ENCODE data around the gene DMRTB1. TPM values are rescaled to one million over a fixed set of nuclear protein-coding genes. Genes with fewer than 3 reads are reported as not detected.

The DMRTB1 gene
- total RNA-seq, 4 donors from 2014 or later: not detected

DNA sequence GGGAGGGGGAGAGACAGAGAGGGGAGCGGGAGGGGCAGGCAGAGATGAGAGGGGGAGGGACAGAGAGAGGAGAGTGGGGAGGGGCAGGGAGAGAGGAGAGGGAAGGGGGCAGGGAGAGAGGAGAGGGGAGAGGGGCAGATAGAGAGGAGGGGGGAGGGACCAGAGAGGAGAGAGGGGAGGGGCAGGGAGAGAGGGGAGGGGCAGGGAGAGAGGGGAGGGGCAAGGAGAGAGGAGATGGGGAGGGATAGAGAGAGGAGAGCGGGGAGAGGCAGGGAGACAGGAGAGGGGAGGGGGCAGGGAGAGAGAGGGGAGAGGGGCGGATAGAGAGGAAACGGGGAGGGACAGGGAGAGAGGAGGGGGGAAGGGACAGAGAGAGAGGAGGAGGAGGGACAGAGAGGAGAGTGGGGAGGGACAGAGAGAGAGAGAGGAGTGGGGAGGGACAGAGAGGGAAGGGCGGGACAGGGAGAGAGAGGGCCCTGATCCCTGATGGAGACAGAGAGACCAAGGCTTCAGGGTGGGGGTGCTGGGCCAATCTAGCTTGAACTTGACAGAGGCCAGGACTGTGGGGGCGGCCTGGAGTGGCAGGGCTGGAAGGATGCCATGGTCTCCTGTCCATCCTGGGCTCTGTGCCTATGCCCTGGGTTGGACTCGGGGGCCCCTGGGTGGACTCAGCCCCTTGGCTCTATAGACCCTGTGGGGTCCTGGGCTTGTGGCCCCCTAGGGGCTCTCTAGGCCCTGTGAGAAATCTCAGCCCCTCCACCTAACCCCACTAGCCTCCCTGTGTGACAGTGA is 43.6 kb downstream of the DMRTB1 start:
- no peaks in the 10 kb centered on the region for H3K36me3 ChIP-seq
- no peak for DNase-seq
- H3K4me3 ChIP-seq: no peak overlapping the region
- TF ChIP-seq POLR2A (IDR thresholded peaks at IDR 0.05): no peak
- TF ChIP-seq, protein P1, sequence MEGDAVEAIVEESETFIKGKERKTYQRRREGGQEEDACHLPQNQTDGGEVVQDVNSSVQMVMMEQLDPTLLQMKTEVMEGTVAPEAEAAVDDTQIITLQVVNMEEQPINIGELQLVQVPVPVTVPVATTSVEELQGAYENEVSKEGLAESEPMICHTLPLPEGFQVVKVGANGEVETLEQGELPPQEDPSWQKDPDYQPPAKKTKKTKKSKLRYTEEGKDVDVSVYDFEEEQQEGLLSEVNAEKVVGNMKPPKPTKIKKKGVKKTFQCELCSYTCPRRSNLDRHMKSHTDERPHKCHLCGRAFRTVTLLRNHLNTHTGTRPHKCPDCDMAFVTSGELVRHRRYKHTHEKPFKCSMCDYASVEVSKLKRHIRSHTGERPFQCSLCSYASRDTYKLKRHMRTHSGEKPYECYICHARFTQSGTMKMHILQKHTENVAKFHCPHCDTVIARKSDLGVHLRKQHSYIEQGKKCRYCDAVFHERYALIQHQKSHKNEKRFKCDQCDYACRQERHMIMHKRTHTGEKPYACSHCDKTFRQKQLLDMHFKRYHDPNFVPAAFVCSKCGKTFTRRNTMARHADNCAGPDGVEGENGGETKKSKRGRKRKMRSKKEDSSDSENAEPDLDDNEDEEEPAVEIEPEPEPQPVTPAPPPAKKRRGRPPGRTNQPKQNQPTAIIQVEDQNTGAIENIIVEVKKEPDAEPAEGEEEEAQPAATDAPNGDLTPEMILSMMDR (IDR thresholded peaks at IDR 0.05): no peak
- no peak overlapping the region for H3K27ac ChIP-seq
- no peaks in the 10 kb centered on the region for H3K4me1 ChIP-seq
- H3K27me3 ChIP-seq: no peaks in the 10 kb centered on the region
- H3K9me3 ChIP-seq: no peaks in the 10 kb centered on the region

DNA sequence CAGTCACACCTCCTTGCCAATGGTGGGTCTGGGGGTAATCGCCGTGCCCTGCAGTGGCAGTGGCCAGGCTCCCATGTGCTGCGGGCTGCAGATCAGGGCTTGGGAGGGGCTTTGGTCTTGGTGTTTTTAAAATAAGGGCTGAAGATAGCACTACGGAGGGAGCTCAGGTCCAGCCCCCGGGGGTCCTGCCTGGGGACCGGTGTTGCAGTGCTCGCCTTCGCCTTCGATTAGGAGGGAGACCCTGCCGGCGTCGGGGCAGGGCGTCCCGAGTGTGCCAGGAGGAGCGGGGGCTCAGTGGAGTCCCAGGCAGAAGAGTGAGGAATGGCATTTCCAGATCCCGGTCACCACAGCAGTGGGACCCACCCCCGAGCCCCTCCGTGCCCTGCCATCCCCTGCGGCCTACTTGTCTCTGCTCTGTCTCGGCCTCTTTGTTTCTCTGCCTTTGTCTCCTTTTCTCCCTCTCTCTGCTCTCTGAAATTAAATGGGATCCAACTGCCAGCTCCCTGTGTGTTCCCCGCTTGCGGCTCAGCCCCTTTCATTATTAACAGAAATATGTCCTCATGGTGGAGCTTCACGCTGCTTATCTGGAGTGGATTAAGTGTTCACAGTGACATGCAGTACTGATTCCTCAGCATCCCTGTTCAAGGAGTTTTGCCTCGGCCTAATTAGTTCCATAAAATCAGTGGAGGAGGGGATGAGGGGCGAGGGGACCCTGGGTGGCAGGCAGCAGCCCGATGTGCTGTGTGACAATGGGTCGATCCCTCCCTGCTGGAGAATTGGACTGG is 44.4 kb downstream of the DMRTB1 start:
- Histone ChIP-seq H3K4me1 (no peaks in the 10 kb centered on the region), H3K36me3 (no peaks in the 10 kb centered on the region), H3K27ac (no peak overlapping the region), H3K4me3 (no peak overlapping the region), H3K27me3 (no peaks in the 10 kb centered on the region), H3K9me3 (no peaks in the 10 kb centered on the region)
- TF ChIP-seq POLR2A (IDR thresholded peaks at IDR 0.05): no peak
- TF ChIP-seq, protein P1 (IDR thresholded peaks at IDR 0.05): no peak
- DNase-seq: no peak

DNA sequence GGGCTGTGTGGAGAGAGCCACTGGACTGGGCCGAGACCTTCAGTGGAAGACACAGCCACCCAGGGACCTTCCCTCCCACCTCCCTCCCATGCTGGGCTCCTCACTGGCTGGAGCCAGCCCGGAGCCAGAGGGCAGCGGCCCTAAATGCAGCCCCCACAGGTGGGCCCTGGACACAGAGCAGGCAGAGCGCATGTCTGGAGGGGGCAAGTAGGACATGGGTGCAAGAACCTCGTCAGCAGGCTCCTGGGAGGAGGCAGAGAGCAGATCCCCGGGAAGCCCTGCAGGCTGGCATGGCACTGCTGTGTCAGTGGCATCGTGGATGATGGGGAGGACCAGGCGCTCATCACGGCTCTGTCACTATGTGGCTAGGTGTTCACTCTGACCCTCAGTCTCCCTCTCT is 45.7 kb downstream of the DMRTB1 start:
- H3K27ac ChIP-seq: no peak overlapping the region

DNA sequence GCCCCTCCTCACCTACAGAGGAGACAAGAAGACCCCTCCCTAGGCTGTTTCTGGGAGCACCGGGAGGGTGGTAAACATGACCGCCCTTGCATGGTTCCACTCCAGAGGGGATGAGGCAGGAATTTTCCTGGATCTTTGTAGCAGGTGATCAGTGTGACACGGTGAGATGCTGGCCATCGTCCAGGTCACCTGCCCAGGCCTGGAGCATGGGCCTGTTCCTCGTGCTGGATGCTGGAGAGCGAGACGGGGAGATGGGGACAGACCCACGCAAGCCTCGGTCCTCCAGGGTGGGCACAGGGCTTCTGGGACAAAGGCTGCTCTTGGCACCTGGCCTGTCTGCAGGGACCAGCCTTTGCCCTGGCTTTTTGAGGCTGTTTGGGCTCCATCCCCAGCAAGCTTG is 46.2 kb downstream of the DMRTB1 start:
- H3K36me3 ChIP-seq: no peaks in the 10 kb centered on the region
- no peak for DNase-seq
- H3K4me3 ChIP-seq: no peak overlapping the region
- TF ChIP-seq, protein P1 (IDR thresholded peaks at IDR 0.05): no peak
- no peak for TF ChIP-seq POLR2A (IDR thresholded peaks at IDR 0.05)
- no peak overlapping the region for H3K27ac ChIP-seq
- no peaks in the 10 kb centered on the region for H3K4me1 ChIP-seq
- H3K9me3 ChIP-seq: no peaks in the 10 kb centered on the region
- no peaks in the 10 kb centered on the region for H3K27me3 ChIP-seq

More for the DNA sequence above, 45.7 kb downstream of the DMRTB1 start:
- H3K27me3 ChIP-seq: no peaks in the 10 kb centered on the region
- no peak for DNase-seq
- H3K4me3 ChIP-seq: no peak overlapping the region
- no peaks in the 10 kb centered on the region for H3K4me1 ChIP-seq
- H3K9me3 ChIP-seq: no peaks in the 10 kb centered on the region
- H3K36me3 ChIP-seq: no peaks in the 10 kb centered on the region
- TF ChIP-seq, protein P1 (IDR thresholded peaks at IDR 0.05): no peak
- no peak for TF ChIP-seq POLR2A (IDR thresholded peaks at IDR 0.05)

DNA sequence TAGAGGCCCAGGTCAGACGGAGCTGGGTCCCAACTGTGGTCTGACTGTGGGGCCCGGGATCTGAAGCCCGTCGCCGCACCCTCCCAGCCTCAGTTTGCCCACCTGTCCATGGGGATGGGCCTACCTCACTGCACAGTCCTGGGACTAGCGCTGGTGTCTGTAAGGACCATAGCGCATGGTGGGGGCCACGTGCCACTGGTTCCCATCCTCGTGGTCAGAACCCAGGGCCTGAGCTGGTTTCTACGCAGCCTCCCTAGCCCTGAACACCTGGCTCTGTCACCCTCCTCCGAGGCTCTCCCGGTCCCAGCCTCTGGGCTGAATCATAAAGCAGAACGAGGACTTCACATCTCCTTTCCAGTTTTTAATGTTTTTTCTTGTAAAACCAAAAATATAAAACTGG is 46.7 kb downstream of the DMRTB1 start:
- Histone ChIP-seq H3K27ac (no peak overlapping the region), H3K36me3 (no peaks in the 10 kb centered on the region), H3K9me3 (no peaks in the 10 kb centered on the region), H3K27me3 (no peaks in the 10 kb centered on the region), H3K4me3 (no peak overlapping the region), H3K4me1 (no peaks in the 10 kb centered on the region)
- no peak for DNase-seq
- TF ChIP-seq, protein P1 (IDR thresholded peaks at IDR 0.05): no peak
- TF ChIP-seq POLR2A (IDR thresholded peaks at IDR 0.05): no peak

Measured in Peyer's patch (tissue), 4 donors.